Stimulated activated CD4-positive, alpha-beta T cell treated with anti-CD3 and anti-CD28 coated beads, TNF-alpha, amount 100 ng/mL, for 48 hours (primary cell): ENCODE measurements around the gene CC2D1A.

Experiments used
- DNase-seq, 3 donors: peaks; one replicate each; pipeline ENCODE4 v3.0.0-alpha.2; 2020; ENCODE audit warnings: low read depth in 3 of 3

The CC2D1A gene

DNA sequence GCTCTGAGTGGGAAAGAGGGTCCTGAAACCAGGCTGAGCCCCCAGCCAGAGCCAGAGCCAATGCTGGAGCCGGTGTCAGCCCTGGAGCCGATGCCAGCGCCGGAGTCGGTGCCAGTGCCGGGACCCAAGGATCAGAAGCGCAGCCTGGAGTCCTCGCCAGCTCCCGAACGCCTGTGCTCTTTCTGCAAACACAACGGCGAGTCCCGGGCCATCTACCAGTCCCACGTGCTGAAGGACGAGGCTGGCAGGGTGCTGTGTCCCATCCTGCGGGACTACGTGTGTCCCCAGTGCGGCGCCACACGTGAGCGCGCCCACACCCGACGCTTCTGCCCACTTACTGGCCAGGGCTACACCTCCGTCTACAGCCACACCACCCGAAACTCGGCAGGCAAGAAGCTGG is 28.7 kb upstream of the CC2D1A start:
- no peak for DNase-seq

DNA sequence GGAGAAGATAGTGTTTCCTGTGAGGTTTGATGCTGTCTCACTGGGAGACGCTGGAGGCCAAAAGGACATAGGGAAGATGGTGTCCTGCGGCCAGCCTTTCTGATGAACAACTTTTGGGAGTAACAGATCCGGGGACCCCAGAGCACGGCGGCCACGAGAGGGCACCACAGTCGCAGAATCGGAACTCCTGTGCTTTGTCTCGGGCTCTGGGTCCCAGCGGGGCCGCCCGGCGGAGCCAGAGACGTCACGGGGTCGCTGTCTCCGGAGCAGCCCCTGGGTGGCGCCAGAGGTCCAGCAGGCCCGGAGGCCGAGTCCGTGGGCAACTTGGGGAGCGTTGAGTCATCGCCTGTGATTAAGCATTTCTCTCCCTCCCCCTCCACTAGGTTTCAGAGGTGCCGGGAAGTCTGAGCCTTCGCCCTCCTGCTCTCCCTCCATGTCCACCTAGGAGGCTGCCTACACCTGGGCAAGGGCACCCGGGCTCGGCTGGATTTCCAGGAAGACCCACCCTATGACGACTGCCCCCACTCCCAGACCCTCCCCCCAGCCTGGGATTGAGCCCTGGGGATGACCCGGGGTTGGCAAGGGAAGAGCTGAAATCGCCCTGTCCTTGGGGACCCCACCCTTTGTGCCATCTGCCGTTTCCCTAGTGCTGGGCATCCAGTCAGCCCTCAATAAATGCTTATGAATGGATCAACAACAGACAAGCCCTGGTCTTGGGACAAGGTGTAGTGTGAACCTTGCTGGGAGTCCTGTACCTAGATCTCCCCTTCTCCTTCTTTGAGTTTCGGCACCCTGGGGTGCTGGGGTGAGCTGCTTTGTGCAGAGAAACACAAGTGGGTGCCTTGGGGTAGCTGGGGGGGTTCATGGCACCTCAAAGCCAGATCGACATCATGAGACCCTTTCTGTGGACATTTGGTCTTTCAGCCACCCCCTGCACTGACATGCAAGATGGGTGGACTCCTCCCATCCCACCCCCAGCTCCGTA is 25.6 kb upstream of the CC2D1A start:
- peak; percentile 96 to 97 (median 97) for DNase-seq

DNA sequence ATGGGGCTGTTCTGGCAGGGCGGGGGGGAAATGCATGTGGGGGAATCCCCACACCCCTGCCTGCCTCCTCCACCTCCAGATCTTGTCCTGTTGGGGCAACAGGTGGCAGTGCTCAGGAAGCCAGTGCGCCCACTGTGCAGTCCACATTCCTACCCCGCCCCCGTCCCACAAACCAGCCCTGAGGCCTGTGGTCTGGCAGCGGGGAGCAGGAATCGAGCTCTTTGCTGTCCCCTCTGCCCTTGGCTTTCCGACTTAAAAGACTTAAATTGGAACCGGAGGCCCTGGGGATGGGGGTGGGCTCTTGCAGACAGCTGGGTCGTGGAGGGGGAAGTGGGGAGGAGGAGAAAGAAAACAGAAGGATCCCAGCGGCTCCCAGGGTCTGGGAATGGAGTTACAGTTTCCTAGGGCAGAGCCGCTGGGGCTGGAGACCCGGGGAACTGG is 24.7 kb upstream of the CC2D1A start:
- DNase-seq = no peak

DNA sequence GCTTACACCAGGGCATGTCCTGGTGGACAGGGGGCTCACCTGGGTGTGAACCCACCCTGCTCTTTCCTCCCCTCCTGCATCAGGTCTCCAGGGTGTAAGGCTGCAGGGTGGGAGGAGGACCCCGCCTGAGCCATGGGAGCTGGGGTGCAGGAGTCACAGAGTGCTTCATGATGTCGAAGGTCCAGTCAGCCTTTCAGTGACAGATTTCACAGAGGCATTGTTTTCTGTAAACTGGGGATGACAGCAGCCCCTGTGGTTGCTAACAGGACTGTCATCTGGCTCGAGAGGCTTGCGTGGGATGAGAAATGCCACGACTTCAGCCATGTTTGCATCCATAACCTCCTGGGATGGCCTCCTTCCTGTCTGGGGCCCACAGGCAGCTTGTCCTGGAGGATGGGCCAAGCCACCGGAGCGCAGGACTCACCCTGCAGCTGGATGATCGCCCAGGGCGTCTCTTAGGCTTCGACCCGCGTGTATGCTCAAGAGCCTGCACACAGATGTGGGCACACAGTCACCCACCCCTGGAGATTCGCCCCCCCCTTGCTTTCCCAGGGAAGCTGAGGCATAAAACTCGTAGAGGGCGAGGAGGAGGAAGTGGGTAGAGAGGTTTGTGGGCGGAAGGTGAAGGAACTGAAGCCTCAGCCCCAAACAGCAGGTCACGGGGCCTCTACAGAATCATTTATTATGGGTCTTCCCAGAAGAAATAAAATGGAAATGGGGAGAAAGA is 24.1 kb upstream of the CC2D1A start:
- peak in 1 of 3 donors; percentile 37 for DNase-seq

DNA sequence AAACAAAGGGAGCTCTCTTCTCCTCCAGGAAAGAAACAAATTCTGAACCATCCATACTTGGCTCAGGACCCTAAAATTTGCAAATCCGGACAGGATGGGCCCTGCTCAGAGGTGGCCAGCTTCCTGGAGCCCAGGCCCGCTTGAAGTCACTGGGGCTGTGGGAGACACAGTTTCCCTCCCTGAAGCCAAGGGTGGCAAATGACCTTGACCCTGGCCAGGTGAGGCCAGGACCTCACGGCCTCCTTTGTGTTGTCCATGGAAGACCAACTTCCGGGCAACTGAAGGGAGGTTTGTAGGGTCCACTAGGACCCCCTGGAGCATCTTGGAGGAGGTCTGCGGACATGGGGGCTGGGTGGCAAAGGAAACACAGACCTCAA is 23.6 kb upstream of the CC2D1A start:
- DNase-seq = no peak

DNA sequence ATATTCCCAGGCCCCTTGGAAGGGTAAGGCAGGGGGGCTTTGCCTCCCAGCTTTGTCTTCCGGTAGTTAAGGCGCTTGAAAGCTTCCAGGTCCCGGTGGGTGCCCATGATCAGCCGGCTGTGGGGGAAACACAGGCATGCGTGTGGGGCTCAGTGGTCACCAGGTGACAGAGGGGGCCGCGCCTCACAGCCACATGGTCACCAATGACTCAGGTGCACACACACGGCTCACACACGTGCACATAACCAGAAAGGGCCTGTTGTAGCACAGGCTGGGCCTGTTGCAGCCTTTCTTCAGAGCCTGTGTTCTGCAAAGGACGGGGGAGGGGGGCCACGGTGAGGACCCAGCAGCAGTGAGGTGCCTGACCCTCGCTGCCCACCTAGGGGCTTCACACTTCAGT is 23.2 kb upstream of the CC2D1A start:
- DNase-seq = no peak

DNA sequence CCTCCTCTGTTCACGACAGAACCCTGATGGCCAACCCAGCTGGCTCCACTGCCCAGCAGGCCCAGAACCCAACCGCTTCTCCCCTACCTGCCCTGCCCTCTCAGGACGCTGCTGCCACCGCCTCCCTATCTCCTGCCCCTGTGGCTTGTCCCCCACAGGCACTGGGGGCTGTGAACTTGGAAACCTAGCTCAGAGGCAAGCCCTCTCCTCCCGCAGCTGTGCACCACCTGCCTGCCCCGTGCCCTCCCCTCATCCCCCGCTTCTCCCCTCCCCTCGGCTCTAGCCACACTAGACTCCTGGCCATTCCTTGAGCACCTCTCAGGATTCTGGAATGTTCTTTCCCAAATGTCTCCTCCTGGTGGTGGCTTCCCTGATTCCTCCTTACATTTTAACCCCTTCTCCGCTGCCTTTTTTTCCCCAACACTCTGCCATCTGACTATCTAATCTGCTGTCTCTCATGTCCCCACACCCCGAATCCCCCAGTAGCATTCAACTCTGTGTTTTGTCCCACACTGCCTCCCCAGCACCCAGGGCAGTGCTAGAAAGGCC is 22.4 kb upstream of the CC2D1A start:
- no peak for DNase-seq

DNA sequence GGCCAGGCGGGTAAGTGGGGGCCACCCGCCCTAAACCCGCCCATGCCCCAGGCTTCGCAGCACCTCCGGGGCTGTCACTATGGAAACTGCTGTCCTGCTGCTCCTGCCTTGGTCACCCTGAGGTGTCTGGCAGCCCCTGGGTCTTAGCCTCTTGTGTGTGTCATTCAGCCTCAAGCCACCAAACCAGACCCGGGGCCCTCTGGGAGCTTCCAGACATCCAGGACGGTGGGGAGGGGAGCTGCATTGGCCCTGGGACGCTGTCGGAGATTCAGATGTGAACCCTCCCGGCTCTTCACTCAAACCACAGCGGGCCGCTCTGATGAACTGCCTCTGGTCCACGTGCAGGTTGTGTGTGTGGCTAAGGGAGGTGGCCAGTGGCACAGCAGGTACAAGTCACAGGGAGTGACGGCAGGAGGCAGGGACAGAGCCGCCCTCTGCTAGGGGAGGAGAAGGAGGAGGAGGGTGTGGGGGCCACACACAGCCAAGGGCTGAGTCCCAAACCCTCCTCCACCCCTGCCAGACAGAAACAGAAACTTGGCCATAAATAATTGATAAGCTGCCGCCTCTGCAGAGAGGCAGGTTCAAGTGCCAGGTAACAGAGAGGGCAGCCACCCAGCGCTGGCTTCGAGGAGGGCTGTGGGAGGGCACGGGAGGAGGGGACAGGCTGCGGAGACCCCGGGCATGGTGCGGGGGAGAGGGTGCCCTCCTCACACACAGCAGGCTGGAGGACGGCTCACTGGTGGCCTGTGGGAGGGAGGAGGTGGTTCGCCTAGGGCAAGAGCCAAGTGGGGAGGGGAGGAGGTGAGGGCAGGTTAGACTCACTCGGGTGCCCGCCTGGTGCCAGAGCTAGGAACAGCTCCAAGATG is 21.0 kb upstream of the CC2D1A start:
- DNase-seq = no peak

DNA sequence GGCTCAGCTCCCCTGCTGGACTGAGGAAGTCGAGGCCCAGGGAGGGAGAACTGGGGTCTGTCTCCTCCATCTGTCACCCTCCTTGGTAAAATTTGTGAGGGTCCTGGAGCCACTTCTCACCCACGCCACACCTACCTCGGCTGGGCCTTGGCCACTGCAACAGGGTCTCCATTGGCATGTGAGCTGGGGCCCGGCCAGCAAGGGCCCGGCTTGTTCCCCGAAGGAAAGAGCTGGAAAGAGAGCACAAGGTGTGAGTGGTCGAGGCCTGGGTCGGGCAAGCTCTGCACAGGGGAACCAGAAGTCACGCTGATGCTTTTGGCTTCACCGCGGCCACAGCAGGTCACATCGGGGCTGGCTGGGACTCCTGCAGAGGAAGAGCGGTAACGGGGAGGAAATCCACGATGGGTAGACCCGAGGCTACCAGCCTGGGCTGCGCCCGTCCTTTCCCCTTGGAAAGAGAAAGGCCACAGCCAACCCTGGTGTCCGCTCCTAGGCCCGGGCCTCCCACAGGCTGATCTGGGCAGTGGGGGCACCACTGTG is 20.1 kb upstream of the CC2D1A start:
- DNase-seq = no peak

DNA sequence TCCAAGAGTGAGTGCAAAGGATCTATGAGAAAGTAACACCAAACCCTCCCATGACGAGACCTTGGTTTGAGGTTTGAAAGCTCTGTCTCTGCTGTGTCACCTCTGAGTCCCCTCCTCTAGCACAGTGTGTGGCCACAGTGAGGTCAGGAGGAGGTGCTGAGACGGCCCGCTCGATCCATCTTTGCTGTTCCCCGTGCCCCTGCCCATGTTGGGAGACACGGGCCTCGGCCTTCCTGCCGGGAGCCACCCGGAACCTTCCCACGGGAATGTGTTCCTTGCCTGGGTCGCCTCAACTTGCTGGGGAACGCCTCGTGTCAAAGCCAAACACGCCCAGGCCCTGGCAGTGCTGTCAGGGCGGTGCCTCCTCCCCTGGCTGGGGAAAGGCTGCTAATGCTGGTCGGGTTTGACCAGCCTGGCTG is 19.0 kb upstream of the CC2D1A start:
- no peak for DNase-seq

DNA sequence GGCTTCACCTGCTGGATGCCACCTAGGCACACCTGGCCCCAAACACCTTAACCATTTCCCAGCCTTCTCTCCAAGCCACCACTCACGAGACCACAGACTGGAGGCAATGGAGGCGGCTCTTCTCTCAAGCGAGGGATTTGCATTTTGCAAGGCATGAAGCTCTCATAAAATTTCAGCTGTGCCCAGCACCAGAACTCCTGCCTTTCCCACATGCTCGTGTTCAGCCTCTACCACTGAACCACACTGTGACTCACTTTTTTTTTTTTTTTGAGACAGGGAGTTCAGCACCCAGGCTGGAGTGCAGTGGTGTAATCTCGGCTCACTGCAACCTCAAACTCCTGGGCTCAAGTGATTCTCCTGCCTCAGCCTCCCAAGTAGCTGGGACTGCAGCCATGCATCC is 18.5 kb upstream of the CC2D1A start:
- DNase-seq = no peak

DNA sequence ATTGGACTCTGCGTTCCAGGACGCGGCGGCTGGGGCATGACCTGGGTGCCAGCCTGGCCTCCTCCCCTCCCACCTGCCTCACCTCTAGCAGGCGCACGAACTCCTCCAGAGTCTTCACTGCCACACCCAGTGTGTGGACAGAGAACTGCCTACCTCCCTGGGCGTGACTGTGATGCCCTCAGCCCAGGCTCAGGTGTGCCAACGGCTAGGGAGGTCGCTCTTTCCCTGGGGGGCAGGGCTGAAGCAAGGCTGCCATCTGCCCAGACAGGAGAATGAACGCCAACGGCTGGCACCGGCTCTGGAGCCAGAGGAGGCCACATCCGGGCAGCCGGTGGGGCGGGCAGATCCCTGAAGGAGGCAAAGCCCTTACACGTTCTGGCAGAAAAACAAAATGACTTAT is 17.7 kb upstream of the CC2D1A start:
- no peak for DNase-seq

DNA sequence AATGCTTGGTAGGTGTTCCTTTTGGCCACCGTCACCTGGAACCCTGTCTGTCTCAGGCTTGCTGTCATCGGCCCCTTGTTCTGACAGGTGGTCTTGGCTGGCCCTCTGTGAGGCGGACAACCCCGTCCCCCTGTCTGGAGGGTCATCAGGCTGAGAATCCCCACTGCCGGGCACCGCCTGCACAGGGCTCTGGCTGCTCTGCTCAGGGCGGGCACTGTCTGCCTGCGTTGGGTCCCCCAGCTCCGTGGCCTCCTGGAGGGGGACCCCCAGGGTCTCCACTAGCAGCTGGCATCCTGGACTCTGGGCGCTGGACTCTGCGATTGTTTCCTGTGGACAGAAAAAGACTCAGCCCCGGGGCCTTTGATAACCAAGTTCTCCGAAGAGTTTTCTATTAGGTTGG is 15.9 kb upstream of the CC2D1A start:
- no peak for DNase-seq

DNA sequence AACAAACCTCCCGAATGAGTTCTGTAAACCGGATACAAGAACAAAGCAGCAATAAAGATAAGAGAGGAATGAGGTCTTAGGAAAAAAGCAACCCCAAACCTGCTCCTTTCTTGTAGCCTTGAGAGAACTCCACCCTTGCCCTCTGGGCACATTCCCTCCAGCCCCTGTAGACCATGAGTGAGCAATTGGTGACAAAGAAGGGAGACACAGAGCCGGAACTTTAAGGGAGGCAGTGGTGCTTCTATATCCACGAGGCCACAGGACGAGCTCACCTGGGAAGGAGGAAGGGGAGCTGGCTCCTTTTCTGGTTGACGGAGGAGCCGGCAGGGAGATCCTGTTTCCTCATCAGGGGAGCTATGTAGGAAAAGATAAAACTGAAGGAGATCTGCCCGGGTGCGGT is 13.1 kb upstream of the CC2D1A start:
- no peak for DNase-seq

DNA sequence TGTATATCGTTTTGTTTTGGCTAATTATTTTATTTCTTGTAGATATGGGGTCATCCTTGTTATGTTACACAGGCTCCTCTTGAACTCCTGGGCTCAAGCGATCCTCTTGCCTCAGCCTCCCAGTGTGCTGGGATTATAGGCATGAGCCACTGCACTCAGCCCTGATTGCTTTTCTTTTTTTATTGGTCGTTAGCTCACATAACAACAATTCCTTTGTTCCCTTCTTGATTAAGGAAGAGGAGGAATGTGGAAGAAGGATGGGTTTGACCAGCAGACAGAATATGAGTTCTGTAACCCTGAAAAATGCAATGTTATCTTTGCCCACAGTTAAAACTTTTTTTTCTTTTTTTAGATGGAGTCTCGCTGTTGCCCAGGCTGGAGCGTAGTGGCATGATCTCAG is 11.4 kb upstream of the CC2D1A start:
- no peak for DNase-seq

DNA sequence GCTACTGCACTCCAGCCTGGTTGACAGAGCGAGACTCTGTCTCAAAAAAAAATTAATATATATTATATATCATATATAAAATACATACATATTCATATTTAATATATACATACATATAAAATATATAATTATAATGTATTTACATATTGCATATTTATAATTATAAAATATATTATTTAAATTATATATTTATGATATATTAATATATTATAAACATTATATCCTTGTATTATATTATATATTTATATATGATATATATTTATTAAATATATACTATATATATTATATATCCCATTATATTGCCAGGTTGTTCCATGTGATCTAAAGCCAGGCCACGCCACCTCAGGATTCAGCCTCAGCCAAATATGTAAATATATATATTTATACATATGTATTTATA is 9.8 kb upstream of the CC2D1A start:
- no peak for DNase-seq

DNA sequence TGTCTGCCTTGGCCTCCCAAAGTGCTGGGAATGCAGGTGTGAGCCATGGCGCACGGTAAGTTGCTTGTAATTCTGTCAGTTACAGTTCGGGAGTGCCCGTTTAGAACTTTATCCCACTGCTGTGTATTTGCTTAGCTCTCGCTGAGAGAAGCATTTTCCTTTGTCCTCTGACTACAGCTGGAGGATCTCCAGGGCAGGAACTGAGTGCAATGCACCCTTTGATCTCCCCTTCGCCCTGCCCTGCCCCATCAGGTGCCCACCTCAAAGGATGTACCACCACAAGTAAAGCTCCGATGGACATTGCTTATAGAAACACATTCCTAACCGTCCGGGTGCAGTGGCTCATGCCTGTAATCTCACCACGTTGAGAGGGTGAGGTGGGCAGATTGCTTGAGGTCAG is 6.6 kb upstream of the CC2D1A start:
- DNase-seq = no peak

DNA sequence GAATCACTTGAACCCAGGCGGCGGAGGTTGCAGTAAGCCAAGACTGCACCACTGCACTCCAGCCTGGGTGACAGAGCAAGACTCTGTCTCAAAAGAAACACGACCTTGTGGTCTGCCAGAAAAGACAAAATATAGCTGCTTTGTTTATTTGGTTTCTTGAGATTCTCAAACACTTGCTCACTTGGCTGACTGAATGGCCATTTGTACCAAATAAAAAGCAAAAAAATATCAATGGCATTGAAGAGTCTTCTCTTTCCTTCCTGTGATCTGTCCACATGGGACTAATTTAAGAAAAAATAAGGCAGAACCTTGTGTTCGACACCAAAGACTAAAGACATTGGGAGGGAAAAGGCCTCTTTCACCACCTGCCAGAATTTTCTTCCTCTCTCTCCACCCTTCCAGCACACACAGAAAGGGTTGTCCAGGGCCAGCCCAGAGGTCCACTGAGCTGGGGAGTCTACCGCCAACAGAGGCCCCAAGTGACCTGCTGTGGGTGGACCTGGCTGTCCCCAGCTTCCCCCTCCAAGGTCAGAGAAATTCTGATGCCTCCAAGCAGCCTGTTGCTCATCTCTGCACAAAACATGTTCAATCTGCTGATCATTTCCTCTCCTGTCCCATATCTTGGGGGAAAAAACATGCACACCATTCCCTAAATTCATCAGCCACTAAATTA is 6.0 kb upstream of the CC2D1A start:
- no peak for DNase-seq

DNA sequence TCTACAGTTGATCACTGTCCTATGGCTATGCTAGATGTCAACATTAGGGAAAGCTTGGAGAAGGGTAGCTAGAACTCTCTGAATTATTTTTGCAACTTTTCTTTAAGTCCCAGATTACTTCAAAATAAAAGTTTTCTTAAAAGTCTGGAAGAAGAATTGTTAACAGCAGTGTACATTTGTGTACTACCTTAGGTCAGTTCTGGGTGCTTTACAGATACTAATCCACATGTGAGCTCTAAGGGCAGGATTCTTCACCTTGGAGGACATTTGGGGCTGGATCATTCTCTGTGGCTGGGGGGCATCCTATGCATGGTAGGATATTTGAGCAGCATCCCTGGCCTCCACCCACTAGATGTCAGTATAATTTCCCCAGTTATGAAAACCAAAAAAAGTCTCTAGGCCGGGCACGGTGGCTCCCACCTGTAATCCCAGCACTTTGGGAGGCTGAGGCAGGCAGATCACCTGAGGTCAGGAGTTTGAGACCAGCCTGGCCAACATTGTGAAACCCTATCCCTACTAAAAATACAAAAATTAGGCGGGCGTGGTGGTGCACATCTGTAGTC is 2.9 kb upstream of the CC2D1A start:
- no peak for DNase-seq

DNA sequence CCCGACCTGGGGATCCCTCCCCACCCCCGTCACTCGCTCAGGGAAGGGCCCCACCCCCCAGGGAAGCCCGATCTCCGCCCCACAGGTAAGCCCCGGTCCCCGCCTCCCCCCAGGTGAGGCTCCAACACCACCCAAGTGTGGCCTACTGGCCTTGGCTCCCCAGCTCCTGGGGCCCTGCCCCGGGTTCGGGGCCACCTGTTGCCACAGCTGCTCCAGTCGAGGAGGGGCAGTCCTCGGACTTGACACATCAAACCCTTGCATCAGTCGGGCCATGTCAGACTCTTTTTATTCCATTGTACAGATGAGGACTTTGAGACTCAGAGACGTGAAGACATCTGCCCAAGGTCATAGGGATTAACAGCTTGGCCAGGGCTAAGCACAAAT is 512 bp downstream of the CC2D1A start:
- no peak for DNase-seq

DNA sequence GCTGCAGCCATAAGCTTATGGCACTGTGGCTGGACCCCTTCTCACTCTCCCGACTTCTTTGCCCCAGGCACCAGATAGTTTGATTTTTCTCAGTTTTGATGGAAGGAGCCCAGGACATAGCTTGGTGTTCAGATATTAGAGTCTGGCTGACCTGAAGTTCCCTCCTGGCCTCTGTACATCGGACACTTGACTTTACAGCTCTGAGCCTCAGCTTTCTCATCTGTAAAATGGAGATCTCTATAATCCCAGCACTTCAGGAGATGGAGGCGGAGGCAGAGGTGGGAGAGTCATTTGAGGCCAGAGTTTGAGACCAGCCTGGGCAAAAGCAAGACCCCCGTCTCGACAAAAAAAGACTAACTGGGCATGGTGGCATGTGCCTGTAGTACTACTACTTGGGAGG is 909 bp downstream of the CC2D1A start:
- DNase-seq = no peak
